A549 (cell line): ENCODE data around the gene TSEN54. TPM values are rescaled to one million over a fixed set of nuclear protein-coding genes. Genes with fewer than 3 reads are reported as not detected.

Experiments
- ATAC-seq, 2 experiments: fragments of 200-7000 bp in 1 of 2; fragments of >200 bp in 1 of 2; cut with Nextera tagmentation in 1 of 2; cut with Tn5 transposase in 1 of 2; 3 replicates each; pipeline versions ENCODE4 v1.8.0 to v1.9.1; 2018 to 2020; ENCODE audit warnings: mild to moderate bottlenecking in 1 of 2, moderate library complexity in 1 of 2
- CTCF ChIA-PET: fragments of 300-600 bp; sonication (Branson Sonifier 250); formaldehyde crosslinking; extraction: SDS; loops from one replicate; lab custom pipeline; 2021; ENCODE audit warnings: antibody characterized with exemption, inconsistent platforms; lab: Yijun Ruan, JAX
- POLR2A ChIA-PET: fragments of 350-600 bp; formaldehyde crosslinking; extraction: SDS; loops from one replicate; lab custom pipeline; 2021; ENCODE audit warnings: antibody characterized with exemption, inconsistent platforms; lab: Yijun Ruan, JAX
- DNase-seq, 2 experiments: peaks; one replicate each; pipeline versions ENCODE4 v3.0.0 to v3.0.0-alpha.2; 2011 to 2016; ENCODE audit warnings: low read depth in 1 of 2, low spot score in 1 of 2
- FAIRE-seq: peaks from 2 replicates; lab custom pipeline; 2011; peaks lifted over from hg19 to GRCh38; lab: Jason Lieb, UNC
- H3K27ac ChIP-seq, 2 experiments: fragments of >200 bp; sonication (Bioruptor Twin); formaldehyde crosslinking; 3 replicates each; pipeline ENCODE4 v1.5.1; 2016 to 2017
- H3K4me1 ChIP-seq: fragments of >200 bp; sonication (Bioruptor Twin); formaldehyde crosslinking; 3 replicates; pipeline ENCODE4 v1.6.1; 2016
- H3K4me2 ChIP-seq: fragments of >200 bp; sonication (Bioruptor Twin); formaldehyde crosslinking; 3 replicates; pipeline ENCODE4 v1.6.1; 2016
- H3K4me3 ChIP-seq: fragments of >200 bp; sonication (Bioruptor Twin); formaldehyde crosslinking; 3 replicates; pipeline ENCODE4 v1.5.1; 2016
- H3K9me3 ChIP-seq: fragments of >200 bp; sonication (Bioruptor Twin); formaldehyde crosslinking; 3 replicates; pipeline ENCODE4 v1.6.1; 2016
- CBX2 ChIP-seq: fragments of 200-600 bp; sonication (generic); IDR thresholded peaks from 2 replicates; pipeline ENCODE4 v1.6.1; 2016; ENCODE audit warnings: low read depth, mild to moderate bottlenecking, borderline replicate concordance
- CBX8 ChIP-seq: fragments of 200-600 bp; sonication (generic); IDR thresholded peaks from 2 replicates; pipeline ENCODE4 v1.6.1; 2016
- CEBPB ChIP-seq, 2 experiments: fragments of >200 bp in 1 of 2; sonication (Bioruptor Twin) in 1 of 2; formaldehyde crosslinking in 1 of 2; IDR thresholded peaks; 2 replicates each; pipeline ENCODE4 v1.6.1; 2012 to 2016
- FOSB ChIP-seq: fragments of 250-450 bp; sonication (Bioruptor Pico); IDR thresholded peaks from 2 replicates; pipeline ENCODE4 v1.5.0; 2020; ENCODE audit warnings: mild to moderate bottlenecking, moderate library complexity
- GATA3 ChIP-seq: IDR thresholded peaks from 2 replicates; pipeline ENCODE4 v1.6.1; 2012; ENCODE audit warnings: borderline replicate concordance
- HOXB5 ChIP-seq: fragments of 250-450 bp; sonication (Bioruptor Pico); IDR thresholded peaks from 2 replicates; pipeline ENCODE4 v1.5.0; 2020; ENCODE audit warnings: mild to moderate bottlenecking, moderate library complexity
- JUN ChIP-seq, 2 experiments: fragments of >200 bp; sonication (Bioruptor Twin); formaldehyde crosslinking; IDR thresholded peaks; 2 replicates in 1 of 2; 3 replicates in 1 of 2; pipeline ENCODE4 v1.6.1; 2016 to 2017
- NR3C1 ChIP-seq: fragments of >200 bp; sonication (Bioruptor Twin); formaldehyde crosslinking; IDR thresholded peaks from 3 replicates; pipeline ENCODE4 v1.6.1; 2017
- POLR2A ChIP-seq: IDR thresholded peaks from 2 replicates; pipeline ENCODE4 v1.6.1; 2012; ENCODE audit warnings: mild to moderate bottlenecking, low read length
- RARB ChIP-seq: fragments of 250-450 bp; sonication (Bioruptor Pico); IDR thresholded peaks from 2 replicates; pipeline ENCODE4 v1.8.0; 2021; ENCODE audit warnings: mild to moderate bottlenecking, moderate library complexity
- RFX5 ChIP-seq: fragments of 450-650 bp; IDR thresholded peaks from 2 replicates; pipeline ENCODE4 v1.7.1; 2014; ENCODE audit warnings: antibody characterized with exemption, mild to moderate bottlenecking, moderate library complexity
- RNF2 ChIP-seq: fragments of 200-600 bp; sonication (generic); IDR thresholded peaks from 2 replicates; pipeline ENCODE4 v1.6.1; 2016; ENCODE audit warnings: low read depth, mild to moderate bottlenecking, antibody characterized with exemption, moderate library complexity, borderline replicate concordance
- ZNF302 ChIP-seq: fragments of 250-450 bp; sonication (Bioruptor Pico); IDR thresholded peaks from 2 replicates; pipeline ENCODE4 v1.9.0; 2021; ENCODE audit warnings: inconsistent platforms, mild to moderate bottlenecking, moderate library complexity
- WGBS: methylation state at CpG from one replicate; pipeline ENCODE4 v1.1.6; 2017; ENCODE audit errors: missing lambda C conversion rate; 5-methylcytosine and 5-hydroxymethylcytosine counted together
- polyA plus RNA-seq, 4 experiments: library from polyadenylated mRNA; depleted of rRNA in 3 of 4; stranded (reverse); fragments of >200 nt; fragmentation: RNase III in 1 of 4; extraction: RNeasy Plus Mini Kit Qiagen cat#74134 plus additional on column Dnase treatment in 1 of 4; gene quantifications; 2 replicates in 3 of 4; 3 replicates in 1 of 4; pipeline ENCODE4 v1.2.3, GENCODE V29; 2011 to 2017
- TF ChIP-seq, protein P1 (sequence below): fragments of >200 bp; sonication (Bioruptor Twin); formaldehyde crosslinking; IDR thresholded peaks from 3 replicates; pipeline ENCODE4 v1.5.1; 2016
- TF ChIP-seq, protein P2 (sequence below): IDR thresholded peaks from 2 replicates; pipeline ENCODE4 v1.6.1; 2012
- TF ChIP-seq, protein P3 (sequence below): fragments of >200 bp; sonication (Bioruptor Twin); formaldehyde crosslinking; IDR thresholded peaks from 3 replicates; pipeline ENCODE4 v1.6.1; 2016
- TF ChIP-seq, protein P4 (sequence below): fragments of 450-650 bp; IDR thresholded peaks from 2 replicates; pipeline ENCODE4 v1.6.1; 2014; ENCODE audit warnings: antibody characterized with exemption
- TF ChIP-seq, protein P5 (sequence below): fragments of 200-600 bp; sonication (generic); IDR thresholded peaks from 2 replicates; pipeline ENCODE4 v1.6.1; 2016; ENCODE audit warnings: antibody characterized with exemption, mild to moderate bottlenecking, moderate library complexity
- TF ChIP-seq, protein P6 (sequence below): fragments of >200 bp; sonication (Bioruptor Twin); formaldehyde crosslinking; IDR thresholded peaks from 2 replicates; pipeline ENCODE4 v1.6.1; 2016

Gene TSEN54
- polyA plus RNA-seq, 2 of the 4 experiments (the other 2 are of a cell fraction): 24.8 to 38.4 TPM

DNA sequence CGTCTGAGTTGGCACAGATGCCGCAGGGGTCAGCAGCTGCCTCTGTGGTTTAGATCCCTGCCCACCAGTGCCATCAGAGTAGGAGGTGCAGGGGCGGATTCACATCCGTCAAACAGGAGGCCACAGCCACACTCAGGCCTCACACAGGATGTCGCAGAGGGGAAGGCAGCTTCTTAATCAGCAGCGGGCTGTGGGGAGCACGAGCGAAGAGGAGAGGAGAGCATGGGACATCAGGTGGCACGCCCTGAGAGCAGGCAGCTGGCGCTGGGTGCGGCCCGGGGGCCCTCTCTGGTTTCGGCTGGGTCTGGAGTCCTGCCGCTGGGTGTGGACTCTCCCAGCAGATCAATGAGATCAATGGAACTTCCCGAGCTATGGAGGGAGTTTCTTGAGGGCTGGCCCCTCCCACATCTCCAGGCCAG is 18.8 kb downstream of the TSEN54 start (continued):
- TF ChIP-seq, protein P1, sequence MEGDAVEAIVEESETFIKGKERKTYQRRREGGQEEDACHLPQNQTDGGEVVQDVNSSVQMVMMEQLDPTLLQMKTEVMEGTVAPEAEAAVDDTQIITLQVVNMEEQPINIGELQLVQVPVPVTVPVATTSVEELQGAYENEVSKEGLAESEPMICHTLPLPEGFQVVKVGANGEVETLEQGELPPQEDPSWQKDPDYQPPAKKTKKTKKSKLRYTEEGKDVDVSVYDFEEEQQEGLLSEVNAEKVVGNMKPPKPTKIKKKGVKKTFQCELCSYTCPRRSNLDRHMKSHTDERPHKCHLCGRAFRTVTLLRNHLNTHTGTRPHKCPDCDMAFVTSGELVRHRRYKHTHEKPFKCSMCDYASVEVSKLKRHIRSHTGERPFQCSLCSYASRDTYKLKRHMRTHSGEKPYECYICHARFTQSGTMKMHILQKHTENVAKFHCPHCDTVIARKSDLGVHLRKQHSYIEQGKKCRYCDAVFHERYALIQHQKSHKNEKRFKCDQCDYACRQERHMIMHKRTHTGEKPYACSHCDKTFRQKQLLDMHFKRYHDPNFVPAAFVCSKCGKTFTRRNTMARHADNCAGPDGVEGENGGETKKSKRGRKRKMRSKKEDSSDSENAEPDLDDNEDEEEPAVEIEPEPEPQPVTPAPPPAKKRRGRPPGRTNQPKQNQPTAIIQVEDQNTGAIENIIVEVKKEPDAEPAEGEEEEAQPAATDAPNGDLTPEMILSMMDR: no peak
- TF ChIP-seq, protein P2, sequence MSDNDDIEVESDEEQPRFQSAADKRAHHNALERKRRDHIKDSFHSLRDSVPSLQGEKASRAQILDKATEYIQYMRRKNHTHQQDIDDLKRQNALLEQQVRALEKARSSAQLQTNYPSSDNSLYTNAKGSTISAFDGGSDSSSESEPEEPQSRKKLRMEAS: no peak
- no peak for TF ChIP-seq CBX8
- TF ChIP-seq JUN (IDR thresholded peaks at IDR 0.05): no peak
- TF ChIP-seq RARB: no peak
- TF ChIP-seq, protein P3, sequence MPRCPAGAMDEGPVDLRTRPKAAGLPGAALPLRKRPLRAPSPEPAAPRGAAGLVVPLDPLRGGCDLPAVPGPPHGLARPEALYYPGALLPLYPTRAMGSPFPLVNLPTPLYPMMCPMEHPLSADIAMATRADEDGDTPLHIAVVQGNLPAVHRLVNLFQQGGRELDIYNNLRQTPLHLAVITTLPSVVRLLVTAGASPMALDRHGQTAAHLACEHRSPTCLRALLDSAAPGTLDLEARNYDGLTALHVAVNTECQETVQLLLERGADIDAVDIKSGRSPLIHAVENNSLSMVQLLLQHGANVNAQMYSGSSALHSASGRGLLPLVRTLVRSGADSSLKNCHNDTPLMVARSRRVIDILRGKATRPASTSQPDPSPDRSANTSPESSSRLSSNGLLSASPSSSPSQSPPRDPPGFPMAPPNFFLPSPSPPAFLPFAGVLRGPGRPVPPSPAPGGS: no peak
- no peak for TF ChIP-seq ZNF302

DNA sequence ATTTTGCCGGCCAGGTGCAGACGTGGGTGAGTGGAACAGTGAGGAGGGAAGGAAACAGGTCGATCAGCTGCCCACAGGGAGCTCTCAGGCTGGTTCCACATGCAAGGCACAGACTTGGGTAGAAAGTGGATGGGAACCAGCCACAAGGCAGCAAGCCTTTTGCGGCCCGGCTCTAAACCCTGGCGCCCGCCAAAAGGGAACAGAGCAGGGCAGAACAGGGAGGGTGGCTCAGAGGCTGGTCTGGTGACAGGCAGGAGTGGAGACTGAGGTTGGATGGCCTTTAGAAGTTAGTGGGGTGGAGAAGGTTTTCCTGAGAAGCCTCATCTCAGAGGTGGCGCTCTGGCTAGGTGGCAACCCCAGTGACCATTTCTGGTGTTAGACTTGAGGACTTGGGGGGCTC is 19.5 kb downstream of the TSEN54 start:
- H3K4me1 ChIP-seq: peaks cover 27% of the 10 kb centered on the region
- POLR2A ChIA-PET: no interaction called here
- TF ChIP-seq RFX5 (no peak), CEBPB (IDR thresholded peaks at IDR 0.05) (no peak), FOSB (CRISPR knock-in tag) (no peak), JUN (IDR thresholded peaks at IDR 0.05) (no peak), CBX8 (no peak), GATA3 (no peak), CBX2 (no peak), POLR2A (no peak), HOXB5 (no peak), NR3C1 (no peak), RNF2 (no peak)
- TF ChIP-seq, protein P4, sequence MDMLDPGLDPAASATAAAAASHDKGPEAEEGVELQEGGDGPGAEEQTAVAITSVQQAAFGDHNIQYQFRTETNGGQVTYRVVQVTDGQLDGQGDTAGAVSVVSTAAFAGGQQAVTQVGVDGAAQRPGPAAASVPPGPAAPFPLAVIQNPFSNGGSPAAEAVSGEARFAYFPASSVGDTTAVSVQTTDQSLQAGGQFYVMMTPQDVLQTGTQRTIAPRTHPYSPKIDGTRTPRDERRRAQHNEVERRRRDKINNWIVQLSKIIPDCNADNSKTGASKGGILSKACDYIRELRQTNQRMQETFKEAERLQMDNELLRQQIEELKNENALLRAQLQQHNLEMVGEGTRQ: no peak
- TF ChIP-seq, protein P5, sequence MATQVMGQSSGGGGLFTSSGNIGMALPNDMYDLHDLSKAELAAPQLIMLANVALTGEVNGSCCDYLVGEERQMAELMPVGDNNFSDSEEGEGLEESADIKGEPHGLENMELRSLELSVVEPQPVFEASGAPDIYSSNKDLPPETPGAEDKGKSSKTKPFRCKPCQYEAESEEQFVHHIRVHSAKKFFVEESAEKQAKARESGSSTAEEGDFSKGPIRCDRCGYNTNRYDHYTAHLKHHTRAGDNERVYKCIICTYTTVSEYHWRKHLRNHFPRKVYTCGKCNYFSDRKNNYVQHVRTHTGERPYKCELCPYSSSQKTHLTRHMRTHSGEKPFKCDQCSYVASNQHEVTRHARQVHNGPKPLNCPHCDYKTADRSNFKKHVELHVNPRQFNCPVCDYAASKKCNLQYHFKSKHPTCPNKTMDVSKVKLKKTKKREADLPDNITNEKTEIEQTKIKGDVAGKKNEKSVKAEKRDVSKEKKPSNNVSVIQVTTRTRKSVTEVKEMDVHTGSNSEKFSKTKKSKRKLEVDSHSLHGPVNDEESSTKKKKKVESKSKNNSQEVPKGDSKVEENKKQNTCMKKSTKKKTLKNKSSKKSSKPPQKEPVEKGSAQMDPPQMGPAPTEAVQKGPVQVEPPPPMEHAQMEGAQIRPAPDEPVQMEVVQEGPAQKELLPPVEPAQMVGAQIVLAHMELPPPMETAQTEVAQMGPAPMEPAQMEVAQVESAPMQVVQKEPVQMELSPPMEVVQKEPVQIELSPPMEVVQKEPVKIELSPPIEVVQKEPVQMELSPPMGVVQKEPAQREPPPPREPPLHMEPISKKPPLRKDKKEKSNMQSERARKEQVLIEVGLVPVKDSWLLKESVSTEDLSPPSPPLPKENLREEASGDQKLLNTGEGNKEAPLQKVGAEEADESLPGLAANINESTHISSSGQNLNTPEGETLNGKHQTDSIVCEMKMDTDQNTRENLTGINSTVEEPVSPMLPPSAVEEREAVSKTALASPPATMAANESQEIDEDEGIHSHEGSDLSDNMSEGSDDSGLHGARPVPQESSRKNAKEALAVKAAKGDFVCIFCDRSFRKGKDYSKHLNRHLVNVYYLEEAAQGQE: no peak
- TF ChIP-seq, protein P6, sequence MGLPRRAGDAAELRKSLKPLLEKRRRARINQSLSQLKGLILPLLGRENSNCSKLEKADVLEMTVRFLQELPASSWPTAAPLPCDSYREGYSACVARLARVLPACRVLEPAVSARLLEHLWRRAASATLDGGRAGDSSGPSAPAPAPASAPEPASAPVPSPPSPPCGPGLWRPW: no peak
- no peak for ATAC-seq
- no peak for FAIRE-seq
- WGBS: 90% methylated on average over 8 of the region's 8 CpGs
- no peak for DNase-seq
- H3K27ac ChIP-seq: no peak overlapping the region
- H3K4me3 ChIP-seq: no peak overlapping the region
- no peaks in the 10 kb centered on the region for H3K9me3 ChIP-seq
- CTCF ChIA-PET: interaction anchor here (1.1 to 1.3 kb wide), 7 partner anchors 9 to 296 kb away, joined by 3 to 4 read pairs (median 3); partner anchors contain the start of genes SMIM5 and TSEN54
- H3K4me2 ChIP-seq: no peak overlapping the region
